ENCODE results near the gene BICC1. TPM values are rescaled to one million over a fixed set of nuclear protein-coding genes. Genes with fewer than 3 reads are reported as not detected.

Gene BICC1
- polyA plus RNA-seq, 1 donor (not counting 4 experiments of a cell fraction or from before 2014, with no cell fraction given) = 4.2 TPM

DNA sequence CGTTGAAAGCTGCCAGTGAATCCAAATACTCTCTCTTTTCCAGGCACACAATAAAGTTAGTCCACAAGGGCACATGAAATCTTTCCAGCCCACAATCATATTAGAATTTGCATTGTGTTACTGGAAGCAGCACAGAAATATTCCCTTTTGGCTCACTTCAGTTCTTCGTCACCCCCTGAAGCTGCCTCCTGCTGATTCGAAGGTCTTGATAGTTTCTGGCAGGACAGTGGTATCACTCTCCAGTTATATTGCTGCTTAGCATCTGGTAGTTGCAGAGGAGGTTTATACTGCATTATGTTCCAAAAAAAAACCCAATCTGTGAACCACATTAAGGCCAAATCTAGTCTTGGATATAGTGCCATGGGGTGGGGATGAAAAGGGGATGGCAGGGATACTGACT lies 253.2 kb downstream of the BICC1 start:
- H3K4me2 ChIP-seq (ENCODE audit: control insufficient read depth, extremely low read depth, insufficient read depth, low read depth, low read length) = no peak overlapping the region
- H2AFZ ChIP-seq (ENCODE audit: control insufficient read depth, low read length) = no peak overlapping the region
- no peaks in the 10 kb centered on the region for H3K9me3 ChIP-seq (ENCODE audit: control insufficient read depth, low read depth, low read length)
- no peak overlapping the region for H3K27ac ChIP-seq (ENCODE audit: control insufficient read depth, insufficient read depth, low read length)
- no peaks in the 10 kb centered on the region for H3K4me1 ChIP-seq (ENCODE audit: control insufficient read depth, extremely low read depth, insufficient read depth, low read length)
- H3K79me2 ChIP-seq (ENCODE audit: control insufficient read depth, insufficient read depth, low read length) = no peaks in the 10 kb centered on the region
- no peaks in the 10 kb centered on the region for H4K20me1 ChIP-seq (ENCODE audit: control insufficient read depth, extremely low read depth, insufficient read depth, low read length)
- FAIRE-seq (no peak), DNase-seq (ENCODE audit: low read depth, low spot score) (no peak)
- no peaks in the 10 kb centered on the region for H3K27me3 ChIP-seq (ENCODE audit: control insufficient read depth, extremely low read depth, insufficient read depth, low read length)
- H3K9me1 ChIP-seq (ENCODE audit: control insufficient read depth, extremely low read depth, insufficient read depth, low read length) = no peaks in the 10 kb centered on the region
- dilution Hi-C loops (cut with MboI; ENCODE audit: extremely low pct_ligation_motif_present, low sequenced_read_pairs) = no loop called here
- H3K4me3 ChIP-seq (ENCODE audit: control insufficient read depth in 2 of 3, extremely low read depth in 1 of 3, insufficient read depth in 2 of 3, low read depth in 1 of 3, low read length in 3 of 3) = no peak overlapping the region
- TF ChIP-seq, protein P1, sequence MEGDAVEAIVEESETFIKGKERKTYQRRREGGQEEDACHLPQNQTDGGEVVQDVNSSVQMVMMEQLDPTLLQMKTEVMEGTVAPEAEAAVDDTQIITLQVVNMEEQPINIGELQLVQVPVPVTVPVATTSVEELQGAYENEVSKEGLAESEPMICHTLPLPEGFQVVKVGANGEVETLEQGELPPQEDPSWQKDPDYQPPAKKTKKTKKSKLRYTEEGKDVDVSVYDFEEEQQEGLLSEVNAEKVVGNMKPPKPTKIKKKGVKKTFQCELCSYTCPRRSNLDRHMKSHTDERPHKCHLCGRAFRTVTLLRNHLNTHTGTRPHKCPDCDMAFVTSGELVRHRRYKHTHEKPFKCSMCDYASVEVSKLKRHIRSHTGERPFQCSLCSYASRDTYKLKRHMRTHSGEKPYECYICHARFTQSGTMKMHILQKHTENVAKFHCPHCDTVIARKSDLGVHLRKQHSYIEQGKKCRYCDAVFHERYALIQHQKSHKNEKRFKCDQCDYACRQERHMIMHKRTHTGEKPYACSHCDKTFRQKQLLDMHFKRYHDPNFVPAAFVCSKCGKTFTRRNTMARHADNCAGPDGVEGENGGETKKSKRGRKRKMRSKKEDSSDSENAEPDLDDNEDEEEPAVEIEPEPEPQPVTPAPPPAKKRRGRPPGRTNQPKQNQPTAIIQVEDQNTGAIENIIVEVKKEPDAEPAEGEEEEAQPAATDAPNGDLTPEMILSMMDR (optimal IDR thresholded peaks at IDR 0.05 in 1 of 3, IDR thresholded peaks at IDR 0.05 in 1 of 3, conservative IDR thresholded peaks at IDR 0.05 in 1 of 3; ENCODE audit: extremely low read depth in 1 of 3, insufficient read depth in 2 of 3, low read length in 3 of 3) = no peak
- TF ChIP-seq EZH2 (IDR thresholded peaks at IDR 0.05; ENCODE audit: low read length) = no peak
- H3K36me3 ChIP-seq (ENCODE audit: control insufficient read depth in 2 of 2, extremely low read depth in 1 of 2, insufficient read depth in 2 of 2, low read length in 2 of 2) = no peaks in the 10 kb centered on the region
- H3K9ac ChIP-seq (ENCODE audit: control insufficient read depth, extremely low read depth, insufficient read depth, low read length) = no peak overlapping the region

DNA sequence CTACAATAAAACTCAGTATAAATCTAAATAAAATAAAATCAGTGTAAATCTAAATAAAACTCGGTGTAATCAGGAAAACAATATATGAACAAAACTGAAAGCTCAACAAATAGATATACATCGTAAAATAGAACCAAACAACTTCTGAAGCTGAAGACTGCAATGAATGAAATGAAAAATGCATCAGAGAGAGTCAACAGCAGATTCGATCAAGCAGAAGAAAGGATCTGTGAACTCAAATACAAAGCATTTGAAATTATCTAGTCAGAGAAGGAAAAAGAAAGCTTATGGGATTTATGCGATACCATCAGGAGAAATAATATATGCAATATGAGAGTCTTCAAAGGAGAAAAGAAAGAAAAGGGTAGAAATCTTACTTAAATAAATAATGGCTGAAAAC lies 255.0 kb downstream of the BICC1 start:
- DNase-seq (ENCODE audit: low read depth, low spot score) (no peak), FAIRE-seq (no peak)
- Histone ChIP-seq H3K4me2 (ENCODE audit: control insufficient read depth, extremely low read depth, insufficient read depth, low read depth, low read length) (no peak overlapping the region), H3K4me1 (ENCODE audit: control insufficient read depth, extremely low read depth, insufficient read depth, low read length) (no peaks in the 10 kb centered on the region), H3K79me2 (ENCODE audit: control insufficient read depth, insufficient read depth, low read length) (no peaks in the 10 kb centered on the region), H4K20me1 (ENCODE audit: control insufficient read depth, extremely low read depth, insufficient read depth, low read length) (no peaks in the 10 kb centered on the region), H3K27me3 (ENCODE audit: control insufficient read depth, extremely low read depth, insufficient read depth, low read length) (no peaks in the 10 kb centered on the region), H3K27ac (ENCODE audit: control insufficient read depth, insufficient read depth, low read length) (no peak overlapping the region), H3K9me1 (ENCODE audit: control insufficient read depth, extremely low read depth, insufficient read depth, low read length) (no peaks in the 10 kb centered on the region), H3K9me3 (ENCODE audit: control insufficient read depth, low read depth, low read length) (no peaks in the 10 kb centered on the region), H3K4me3 (ENCODE audit: control insufficient read depth in 2 of 3, extremely low read depth in 1 of 3, insufficient read depth in 2 of 3, low read depth in 1 of 3, low read length in 3 of 3) (no peak overlapping the region), H3K36me3 (ENCODE audit: control insufficient read depth in 2 of 2, extremely low read depth in 1 of 2, insufficient read depth in 2 of 2, low read length in 2 of 2) (no peaks in the 10 kb centered on the region), H2AFZ (ENCODE audit: control insufficient read depth, low read length) (no peak overlapping the region), H3K9ac (ENCODE audit: control insufficient read depth, extremely low read depth, insufficient read depth, low read length) (no peak overlapping the region)
- dilution Hi-C loops (cut with MboI; ENCODE audit: extremely low pct_ligation_motif_present, low sequenced_read_pairs) = no loop called here
- no peak for TF ChIP-seq EZH2 (IDR thresholded peaks at IDR 0.05; ENCODE audit: low read length)
- TF ChIP-seq, protein P1 (optimal IDR thresholded peaks at IDR 0.05 in 1 of 3, IDR thresholded peaks at IDR 0.05 in 1 of 3, conservative IDR thresholded peaks at IDR 0.05 in 1 of 3; ENCODE audit: extremely low read depth in 1 of 3, insufficient read depth in 2 of 3, low read length in 3 of 3) = no peak

Measured in keratinocyte (primary cell).